A673 (cell line): ENCODE data around the gene USP12. TPM values are rescaled to one million over a fixed set of nuclear protein-coding genes. Genes with fewer than 3 reads are reported as not detected.

Experiments
- BruUV-seq: library from RNA; stranded (reverse); fragments of 400-500 nt; replicated peaks from 2 replicates; lab custom pipeline; 2021; lab: Mats Ljungman, UMichigan
- CTCF ChIA-PET: fragments of 300-600 bp; sonication (Branson Sonifier 250); formaldehyde crosslinking; loops from one replicate; lab custom pipeline; 2022; ENCODE audit warnings: antibody characterized with exemption; lab: Charles Lee
- POLR2A ChIA-PET: fragments of 300-600 bp; sonication (Branson Sonifier 250); formaldehyde crosslinking; loops from one replicate; lab custom pipeline; 2022; ENCODE audit warnings: antibody characterized with exemption; ENCODE audit not compliant: low non-redundant PET; lab: Charles Lee
- DNase-seq: peaks from one replicate; pipeline ENCODE4 v3.0.0-alpha.2; 2015; ENCODE audit warnings: low spot score
- H3K27ac ChIP-seq: fragments of 200-600 bp; sonication (generic); 2 replicates; pipeline ENCODE4 v1.5.1; 2016; ENCODE audit warnings: mixed run types, low read depth, mild to moderate bottlenecking, mixed read lengths, antibody characterized with exemption, low read length; ENCODE audit not compliant: poor library complexity, severe bottlenecking
- H3K27me3 ChIP-seq: fragments of 200-600 bp; sonication (generic); replicated peaks from 2 replicates; pipeline ENCODE4 v1.6.1; 2017; ENCODE audit warnings: mixed run types, low read depth, mild to moderate bottlenecking, mixed read lengths, antibody characterized with exemption, low read length; ENCODE audit not compliant: insufficient read depth, poor library complexity
- H3K36me3 ChIP-seq: fragments of 200-600 bp; sonication (generic); 2 replicates; pipeline ENCODE4 v1.6.1; 2016; ENCODE audit warnings: mixed run types, mild to moderate bottlenecking, mixed read lengths, antibody characterized with exemption, low read length; ENCODE audit not compliant: insufficient read depth, poor library complexity, severe bottlenecking
- H3K4me1 ChIP-seq: fragments of 200-600 bp; sonication (generic); 2 replicates; pipeline ENCODE4 v1.6.1; 2017; ENCODE audit warnings: mixed run types, mild to moderate bottlenecking, mixed read lengths, antibody characterized with exemption, low read length; ENCODE audit not compliant: insufficient read depth, poor library complexity, severe bottlenecking
- H3K4me3 ChIP-seq: fragments of 200-600 bp; sonication (generic); 2 replicates; pipeline ENCODE4 v1.5.1; 2016; ENCODE audit warnings: low read depth, mixed run types, mild to moderate bottlenecking, mixed read lengths, low read length; ENCODE audit not compliant: poor library complexity, severe bottlenecking
- H3K9me3 ChIP-seq: fragments of 200-600 bp; sonication (generic); 2 replicates; pipeline ENCODE4 v1.6.1; 2016; ENCODE audit warnings: mixed run types, low read depth, mild to moderate bottlenecking, mixed read lengths, antibody characterized with exemption, low read length; ENCODE audit not compliant: poor library complexity, severe bottlenecking
- EZH2 ChIP-seq: fragments of 200-600 bp; sonication (generic); IDR thresholded peaks from 2 replicates; pipeline ENCODE4 v1.6.1; 2017; ENCODE audit warnings: borderline replicate concordance, low read depth, mild to moderate bottlenecking, mixed read lengths, antibody characterized with exemption, low read length; ENCODE audit not compliant: poor library complexity, severe bottlenecking
- intact Hi-C: fragments of 100-400 bp; cut with micrococcal nuclease; formaldehyde crosslinking; loops from one replicate; pipeline ENCODE4 v1.10.0; 2022; ENCODE audit not compliant: unreplicated experiment
- total RNA-seq: library from RNA; stranded (reverse); gene quantifications from 2 replicates; pipeline ENCODE4 v1.2.3, GENCODE V29; 2021
- TF ChIP-seq, protein P1 (sequence below): fragments of 300-800, 200-600 bp; sonication (generic); conservative IDR thresholded peaks from 2 replicates; pipeline ENCODE4 v1.5.1; 2017; ENCODE audit warnings: low read depth, mild to moderate bottlenecking, antibody characterized with exemption, low read length, moderate library complexity, mixed read lengths

The USP12 gene
- total RNA-seq, 1 experiment from 2014 or later, result 16.6 TPM

DNA sequence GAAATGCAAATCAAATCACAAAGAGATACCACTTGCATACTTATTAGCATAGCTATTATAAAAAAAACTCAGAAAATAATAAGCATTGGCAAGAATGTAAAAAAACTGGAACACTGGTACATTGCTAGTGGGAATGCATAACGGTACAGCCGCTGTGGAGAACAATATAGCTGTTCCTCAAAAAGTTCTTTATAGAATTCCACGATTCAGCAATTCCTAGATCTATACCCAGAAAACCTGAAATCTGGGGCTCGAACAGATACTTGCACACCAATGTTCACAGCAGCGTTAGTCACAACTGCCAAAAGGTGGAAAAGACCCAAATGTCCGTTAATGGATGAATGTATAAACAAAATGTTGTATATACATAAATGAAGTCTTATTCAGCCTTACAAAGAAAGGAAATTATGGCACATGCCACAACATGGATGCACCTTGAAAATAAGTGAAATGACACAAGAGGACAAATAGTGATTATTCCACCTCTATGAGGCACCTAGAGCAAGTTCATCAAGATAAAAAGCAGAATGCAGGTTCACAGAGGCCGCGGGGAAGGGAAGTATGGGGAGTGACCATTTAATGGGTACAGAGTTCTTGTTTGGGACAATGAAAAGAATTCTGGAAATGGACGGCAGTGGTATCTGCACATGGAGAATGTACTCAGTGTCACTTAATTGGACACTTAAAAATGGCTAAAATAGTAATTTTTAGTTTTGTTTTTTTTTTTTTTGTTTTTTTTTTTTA, 107.2 kb downstream of the USP12 start:
- Histone ChIP-seq H3K9me3 (peaks cover 4% of the 10 kb centered on the region), H3K27me3 (no peaks in the 10 kb centered on the region), H3K4me3 (no peak overlapping the region), H3K36me3 (no peaks in the 10 kb centered on the region), H3K27ac (no peak overlapping the region), H3K4me1 (no peaks in the 10 kb centered on the region)
- BruUV-seq, result no TSS peak
- ChIA-PET POLR2A (no interaction called here), CTCF (no interaction called here)
- TF ChIP-seq, protein P1, sequence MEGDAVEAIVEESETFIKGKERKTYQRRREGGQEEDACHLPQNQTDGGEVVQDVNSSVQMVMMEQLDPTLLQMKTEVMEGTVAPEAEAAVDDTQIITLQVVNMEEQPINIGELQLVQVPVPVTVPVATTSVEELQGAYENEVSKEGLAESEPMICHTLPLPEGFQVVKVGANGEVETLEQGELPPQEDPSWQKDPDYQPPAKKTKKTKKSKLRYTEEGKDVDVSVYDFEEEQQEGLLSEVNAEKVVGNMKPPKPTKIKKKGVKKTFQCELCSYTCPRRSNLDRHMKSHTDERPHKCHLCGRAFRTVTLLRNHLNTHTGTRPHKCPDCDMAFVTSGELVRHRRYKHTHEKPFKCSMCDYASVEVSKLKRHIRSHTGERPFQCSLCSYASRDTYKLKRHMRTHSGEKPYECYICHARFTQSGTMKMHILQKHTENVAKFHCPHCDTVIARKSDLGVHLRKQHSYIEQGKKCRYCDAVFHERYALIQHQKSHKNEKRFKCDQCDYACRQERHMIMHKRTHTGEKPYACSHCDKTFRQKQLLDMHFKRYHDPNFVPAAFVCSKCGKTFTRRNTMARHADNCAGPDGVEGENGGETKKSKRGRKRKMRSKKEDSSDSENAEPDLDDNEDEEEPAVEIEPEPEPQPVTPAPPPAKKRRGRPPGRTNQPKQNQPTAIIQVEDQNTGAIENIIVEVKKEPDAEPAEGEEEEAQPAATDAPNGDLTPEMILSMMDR, result no peak
- TF ChIP-seq EZH2, result no peak
- intact Hi-C loops, result no loop called here
- no peak for DNase-seq

DNA sequence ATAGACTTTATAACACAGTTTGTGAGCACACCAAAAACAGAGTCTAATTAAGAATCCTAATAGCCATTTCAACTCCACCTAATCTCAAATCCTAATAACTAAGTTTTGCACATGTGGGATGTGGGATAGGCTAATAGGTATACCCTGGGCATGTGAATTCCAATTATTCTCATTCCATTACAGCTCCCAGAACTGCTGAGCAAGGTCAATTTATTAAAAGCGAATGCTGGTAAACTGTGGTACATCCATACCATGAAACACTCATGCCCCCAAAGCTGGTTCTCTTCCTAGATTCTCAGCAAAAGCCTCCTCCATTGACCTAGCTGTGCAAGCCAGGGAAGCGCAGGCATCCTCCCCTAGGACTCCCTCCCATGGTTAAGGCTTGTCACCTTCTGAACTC, 113.8 kb downstream of the USP12 start:
- BruUV-seq, result no TSS peak
- TF ChIP-seq EZH2, result no peak
- TF ChIP-seq, protein P1, result no peak
- Histone ChIP-seq H3K4me1 (no peaks in the 10 kb centered on the region), H3K9me3 (peaks cover 2% of the 10 kb centered on the region), H3K27me3 (no peaks in the 10 kb centered on the region), H3K4me3 (no peak overlapping the region), H3K27ac (no peak overlapping the region), H3K36me3 (no peaks in the 10 kb centered on the region)
- intact Hi-C loops, result no loop called here
- no peak for DNase-seq
- CTCF ChIA-PET, result no interaction called here
- POLR2A ChIA-PET, result no interaction called here

DNA sequence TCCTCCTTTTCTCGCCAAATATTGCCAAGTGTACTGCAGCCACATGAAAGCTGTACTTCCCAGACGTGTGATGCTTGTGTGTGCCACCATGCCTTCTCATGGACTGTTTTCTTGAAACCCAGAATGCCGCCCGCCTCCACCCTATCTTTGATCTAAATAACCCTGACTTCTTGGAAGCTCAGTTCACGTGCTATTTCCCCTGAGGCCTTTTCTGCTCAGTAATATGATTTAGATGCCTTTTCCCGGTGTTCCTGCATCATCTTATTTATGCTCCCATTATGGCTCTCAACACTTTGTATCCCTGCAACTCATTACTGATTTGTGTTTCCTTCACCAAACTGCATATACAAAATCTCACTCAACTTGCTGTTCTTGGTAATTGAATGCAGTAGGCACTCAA, 116.1 kb downstream of the USP12 start:
- no TSS peak for BruUV-seq
- H3K4me1 ChIP-seq, result no peaks in the 10 kb centered on the region
- H3K36me3 ChIP-seq, result no peaks in the 10 kb centered on the region
- intact Hi-C loops, result no loop called here
- CTCF ChIA-PET, result no interaction called here
- POLR2A ChIA-PET, result no interaction called here
- TF ChIP-seq, protein P1, result no peak
- no peak for TF ChIP-seq EZH2
- DNase-seq, result no peak
- H3K27me3 ChIP-seq, result no peaks in the 10 kb centered on the region
- no peaks in the 10 kb centered on the region for H3K9me3 ChIP-seq
- no peak overlapping the region for H3K4me3 ChIP-seq
- no peak overlapping the region for H3K27ac ChIP-seq
